Umbilical cord (tissue), 2 donors: Measurements from ENCODE around the gene GPC5. TPM values are rescaled to one million over a fixed set of nuclear protein-coding genes. Genes with fewer than 3 reads are reported as not detected.
"Not testable (repeated sequence)": the region's sequence is repeated elsewhere in the genome, so short reads cannot be mapped to it uniquely, and the experiment has no call there.

Experiments used
- DNase-seq: peaks from one replicate; pipeline ENCODE4 v3.0.0-alpha.2; 2015; ENCODE audit warnings: low spot score
- total RNA-seq: library from RNA; depleted of rRNA; stranded (reverse); fragments of >200 nt; gene quantifications from one replicate; pipeline ENCODE4 v1.2.3, GENCODE V29; 2014; ENCODE audit warnings: low replicate concordance; ENCODE audit not compliant: insufficient read depth

GPC5 gene
- total RNA-seq, 1 donor from 2014 or later, result 1.4 TPM

- DNase-seq, result no peak
Measured at GRCh38 chr13:91368676-91369440, 29.6 kb upstream of the GPC5 start.

- no peak for DNase-seq
Measured at GRCh38 chr13:91369441-91369831, 29.0 kb upstream of the GPC5 start.

GRCh38 chr13:91370501-91370900, 27.9 kb upstream of the GPC5 start:
- no peak for DNase-seq

GRCh38 chr13:91372911-91373310, 25.5 kb upstream of the GPC5 start:
- DNase-seq, result no peak

GRCh38 chr13:91375116-91375729, 23.2 kb upstream of the GPC5 start:
- no peak for DNase-seq

- peak; percentile 44 for DNase-seq
Measured at GRCh38 chr13:91381371-91381770, 17.1 kb upstream of the GPC5 start.

- no peak for DNase-seq
Measured at GRCh38 chr13:91383836-91384235, 14.6 kb upstream of the GPC5 start.

GRCh38 chr13:91384896-91385295, 13.5 kb upstream of the GPC5 start:
- no peak for DNase-seq

- no peak for DNase-seq
Measured at GRCh38 chr13:91389186-91389585, 9.2 kb upstream of the GPC5 start.

GRCh38 chr13:91397595-91397994, 826 bp upstream of the GPC5 start:
- no peak for DNase-seq

GRCh38 chr13:91399189-91400062, 1.0 kb downstream of the GPC5 start:
- no peak for DNase-seq

- DNase-seq, result no peak
Measured at GRCh38 chr13:91400063-91400399, 1.6 kb downstream of the GPC5 start.

GRCh38 chr13:91400671-91401070, 2.2 kb downstream of the GPC5 start:
- no peak for DNase-seq

- DNase-seq, result no peak
Measured at GRCh38 chr13:91401920-91402319, 3.5 kb downstream of the GPC5 start.

GRCh38 chr13:91405240-91405639, 6.8 kb downstream of the GPC5 start:
- no peak for DNase-seq

GRCh38 chr13:91406619-91407018, 8.2 kb downstream of the GPC5 start:
- DNase-seq, result no peak

- DNase-seq, result no peak
Measured at GRCh38 chr13:91408971-91409370, 10.6 kb downstream of the GPC5 start.

GRCh38 chr13:91416579-91416978, 18.2 kb downstream of the GPC5 start:
- not testable (repeated sequence) for DNase-seq

GRCh38 chr13:91417660-91418325, 19.4 kb downstream of the GPC5 start:
- no peak for DNase-seq

GRCh38 chr13:91426913-91427312, 28.5 kb downstream of the GPC5 start:
- no peak for DNase-seq

- DNase-seq, result not testable (repeated sequence)
Measured at GRCh38 chr13:91438674-91439073, 40.3 kb downstream of the GPC5 start.

- no peak for DNase-seq
Measured at GRCh38 chr13:91450913-91451312, 52.5 kb downstream of the GPC5 start.
